ENCODE measurements around the gene SDK1.

Gene SDK1

GRCh38 chr7:3301831-3302618 is 973 bp downstream of the SDK1 start:
- Histone ChIP-seq H3K4me3 (ENCODE audit: low read depth in 1 of 2, low read length in 2 of 2) (no peak overlapping the region), H4K20me1 (ENCODE audit: insufficient read depth, low read length) (no peaks in the 10 kb centered on the region), H3K79me2 (ENCODE audit: insufficient read depth, low read length) (no peaks in the 10 kb centered on the region), H2AFZ (ENCODE audit: low read depth, low read length) (no peak overlapping the region), H3K9ac (ENCODE audit: low read depth, low read length) (no peak overlapping the region), H3K9me3 (ENCODE audit: insufficient read depth, low read length, severe bottlenecking) (no peaks in the 10 kb centered on the region), H3K4me1 (ENCODE audit: insufficient read depth, low read length) (no peaks in the 10 kb centered on the region), H3K36me3 (ENCODE audit: insufficient read depth, low read length) (no peaks in the 10 kb centered on the region), H3K4me2 (ENCODE audit: insufficient read depth, low read length) (no peak overlapping the region), H3K27me3 (ENCODE audit: insufficient read depth, low read length, poor library complexity) (peaks cover 14% of the 10 kb centered on the region), H3K27ac (ENCODE audit: low read length) (no peak overlapping the region)
- TF ChIP-seq CTCF (IDR thresholded peaks at IDR 0.05; ENCODE audit: borderline replicate concordance, extremely low read depth, low read length, poor library complexity, severe bottlenecking) (no peak), EZH2 (IDR thresholded peaks at IDR 0.05; ENCODE audit: borderline replicate concordance, low read depth, low read length, severe bottlenecking) (no peak)
- DNase-seq, result no peak
- ATAC-seq (ENCODE audit: insufficient read depth, low read depth), result no peak

GRCh38 chr7:3302681-3303320 is 1.7 kb downstream of the SDK1 start:
- TF ChIP-seq CTCF (IDR thresholded peaks at IDR 0.05; ENCODE audit: borderline replicate concordance, extremely low read depth, low read length, poor library complexity, severe bottlenecking) (no peak), EZH2 (IDR thresholded peaks at IDR 0.05; ENCODE audit: borderline replicate concordance, low read depth, low read length, severe bottlenecking) (no peak)
- ATAC-seq (ENCODE audit: insufficient read depth, low read depth) (no peak), DNase-seq (no peak)
- Histone ChIP-seq H3K27me3 (ENCODE audit: insufficient read depth, low read length, poor library complexity) (peaks cover 14% of the 10 kb centered on the region), H3K36me3 (ENCODE audit: insufficient read depth, low read length) (no peaks in the 10 kb centered on the region), H3K79me2 (ENCODE audit: insufficient read depth, low read length) (no peaks in the 10 kb centered on the region), H3K4me3 (ENCODE audit: low read depth in 1 of 2, low read length in 2 of 2) (no peak overlapping the region), H4K20me1 (ENCODE audit: insufficient read depth, low read length) (no peaks in the 10 kb centered on the region), H3K9ac (ENCODE audit: low read depth, low read length) (no peak overlapping the region), H3K4me2 (ENCODE audit: insufficient read depth, low read length) (no peak overlapping the region), H2AFZ (ENCODE audit: low read depth, low read length) (no peak overlapping the region), H3K9me3 (ENCODE audit: insufficient read depth, low read length, severe bottlenecking) (no peaks in the 10 kb centered on the region), H3K4me1 (ENCODE audit: insufficient read depth, low read length) (no peaks in the 10 kb centered on the region), H3K27ac (ENCODE audit: low read length) (no peak overlapping the region)

- no peaks in the 10 kb centered on the region for H3K79me2 ChIP-seq (ENCODE audit: insufficient read depth, low read length)
Measured at GRCh38 chr7:3304131-3304530, 3.1 kb downstream of the SDK1 start.

More at GRCh38 chr7:3304131-3304530, 3.1 kb downstream of the SDK1 start:
- Histone ChIP-seq H3K4me1 (ENCODE audit: insufficient read depth, low read length) (no peaks in the 10 kb centered on the region), H2AFZ (ENCODE audit: low read depth, low read length) (no peak overlapping the region), H3K9me3 (ENCODE audit: insufficient read depth, low read length, severe bottlenecking) (no peaks in the 10 kb centered on the region), H3K27me3 (ENCODE audit: insufficient read depth, low read length, poor library complexity) (peaks cover 14% of the 10 kb centered on the region), H3K27ac (ENCODE audit: low read length) (no peak overlapping the region), H3K36me3 (ENCODE audit: insufficient read depth, low read length) (no peaks in the 10 kb centered on the region), H3K9ac (ENCODE audit: low read depth, low read length) (no peak overlapping the region), H4K20me1 (ENCODE audit: insufficient read depth, low read length) (no peaks in the 10 kb centered on the region), H3K4me2 (ENCODE audit: insufficient read depth, low read length) (no peak overlapping the region), H3K4me3 (ENCODE audit: low read depth in 1 of 2, low read length in 2 of 2) (no peak overlapping the region)
- no peak for DNase-seq
- TF ChIP-seq EZH2 (IDR thresholded peaks at IDR 0.05; ENCODE audit: borderline replicate concordance, low read depth, low read length, severe bottlenecking) (no peak), CTCF (IDR thresholded peaks at IDR 0.05; ENCODE audit: borderline replicate concordance, extremely low read depth, low read length, poor library complexity, severe bottlenecking) (no peak)
- no peak for ATAC-seq (ENCODE audit: insufficient read depth, low read depth)
